ENCODE measurements around the gene LTBP1. TPM values are rescaled to one million over a fixed set of nuclear protein-coding genes. Genes with fewer than 3 reads are reported as not detected.

Gene LTBP1
- total RNA-seq, 1 experiment from 2014 or later: 28.5 TPM

DNA sequence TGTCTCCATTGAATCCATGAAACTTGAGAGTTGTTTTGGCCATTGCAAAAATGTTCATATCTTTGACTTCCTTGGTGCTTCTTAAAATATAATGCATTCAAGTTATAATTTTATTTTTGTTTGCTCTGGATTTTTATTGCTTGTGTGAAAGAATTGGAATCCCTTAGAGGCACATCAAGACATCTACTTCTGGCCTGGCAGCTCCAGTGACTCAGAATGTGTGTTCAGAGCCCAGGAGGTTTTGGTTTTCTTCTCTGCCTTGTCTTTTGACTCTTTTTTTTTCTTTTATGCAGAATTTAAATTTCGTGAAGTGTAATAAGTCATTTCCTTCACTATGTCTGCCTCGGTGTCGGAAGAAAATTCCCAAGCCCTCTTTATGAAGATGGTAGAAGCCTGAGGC, 180.2 kb downstream of the LTBP1 start:
- H3K23ac ChIP-seq (ENCODE audit: insufficient read length, low read depth, low read length): no peak overlapping the region
- H2BK15ac ChIP-seq (ENCODE audit: low read depth, low read length): no peak overlapping the region
- no peaks in the 10 kb centered on the region for H4K20me1 ChIP-seq (ENCODE audit: control insufficient read depth, insufficient read depth, insufficient read length)
- H3K27me3 Mint-ChIP-seq (ENCODE audit: low read depth): no peaks in the 10 kb centered on the region
- TF ChIP-seq, protein P1, sequence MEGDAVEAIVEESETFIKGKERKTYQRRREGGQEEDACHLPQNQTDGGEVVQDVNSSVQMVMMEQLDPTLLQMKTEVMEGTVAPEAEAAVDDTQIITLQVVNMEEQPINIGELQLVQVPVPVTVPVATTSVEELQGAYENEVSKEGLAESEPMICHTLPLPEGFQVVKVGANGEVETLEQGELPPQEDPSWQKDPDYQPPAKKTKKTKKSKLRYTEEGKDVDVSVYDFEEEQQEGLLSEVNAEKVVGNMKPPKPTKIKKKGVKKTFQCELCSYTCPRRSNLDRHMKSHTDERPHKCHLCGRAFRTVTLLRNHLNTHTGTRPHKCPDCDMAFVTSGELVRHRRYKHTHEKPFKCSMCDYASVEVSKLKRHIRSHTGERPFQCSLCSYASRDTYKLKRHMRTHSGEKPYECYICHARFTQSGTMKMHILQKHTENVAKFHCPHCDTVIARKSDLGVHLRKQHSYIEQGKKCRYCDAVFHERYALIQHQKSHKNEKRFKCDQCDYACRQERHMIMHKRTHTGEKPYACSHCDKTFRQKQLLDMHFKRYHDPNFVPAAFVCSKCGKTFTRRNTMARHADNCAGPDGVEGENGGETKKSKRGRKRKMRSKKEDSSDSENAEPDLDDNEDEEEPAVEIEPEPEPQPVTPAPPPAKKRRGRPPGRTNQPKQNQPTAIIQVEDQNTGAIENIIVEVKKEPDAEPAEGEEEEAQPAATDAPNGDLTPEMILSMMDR (conservative IDR thresholded peaks at IDR 0.05): no peak; the same call in 2 of the 3 replicates
- H3K27me3 ChIP-seq (ENCODE audit: insufficient read depth, low read length): no peaks in the 10 kb centered on the region
- H3K9me3 ChIP-seq (ENCODE audit: control insufficient read depth, low read depth, low read length): no peaks in the 10 kb centered on the region
- H4K5ac ChIP-seq (ENCODE audit: insufficient read length, low read depth, low read length): no peak overlapping the region
- H3K27ac ChIP-seq (ENCODE audit: insufficient read length, low read depth, low read length): no peak overlapping the region
- no peaks in the 10 kb centered on the region for H3K9me3 Mint-ChIP-seq
- no peak overlapping the region for H3K4me3 Mint-ChIP-seq
- DNase-seq: no peak
- no peak overlapping the region for H2AK5ac ChIP-seq (ENCODE audit: insufficient read length, low read length)
- H4K8ac ChIP-seq (replicated peaks; ENCODE audit: insufficient read length, low read depth, low read length): no peak overlapping the region
- no peak overlapping the region for H3K56ac ChIP-seq (ENCODE audit: insufficient read length, low read depth, low read length)
- no peak overlapping the region for H2BK5ac ChIP-seq (ENCODE audit: insufficient read length, low read length)
- H3K27ac Mint-ChIP-seq: no peak overlapping the region
- H3K36me3 Mint-ChIP-seq (ENCODE audit: insufficient read depth in 1 of 3, low read depth in 3 of 3): peaks cover 0 to 2% (median 0%) of the 10 kb centered on the region in 3 experiments; a peak in 1 of 7 replicates
- H2BK120ac ChIP-seq (ENCODE audit: low read depth, low read length, poor library complexity, severe bottlenecking): no peak overlapping the region
- H3T11ph ChIP-seq (ENCODE audit: low read length): no peak overlapping the region
- H3K79me1 ChIP-seq (ENCODE audit: insufficient read depth, low read depth, low read length, poor library complexity, severe bottlenecking): no peaks in the 10 kb centered on the region
- H2BK20ac ChIP-seq (ENCODE audit: low read depth, low read length, poor library complexity, severe bottlenecking): no peak overlapping the region
- no peak overlapping the region for H4K91ac ChIP-seq (ENCODE audit: insufficient read length, low read depth, low read length)
- H2AFZ ChIP-seq (ENCODE audit: low read length): no peak overlapping the region
- no peak overlapping the region for H2BK12ac ChIP-seq (ENCODE audit: insufficient read length, low read depth, low read length)
- no peak overlapping the region for H3K4ac ChIP-seq (ENCODE audit: low read depth, low read length)
- H3K79me2 ChIP-seq (ENCODE audit: insufficient read depth, low read length): no peaks in the 10 kb centered on the region
- no peaks in the 10 kb centered on the region for H3K23me2 ChIP-seq (ENCODE audit: insufficient read length, low read depth, low read length, poor library complexity, severe bottlenecking)
- H3K4me2 ChIP-seq (ENCODE audit: insufficient read depth, insufficient read length, low read length): no peak overlapping the region
- WGBS (ENCODE audit: extremely low coverage, insufficient read length, low lambda C conversion rate): no CpG with 5 or more reads among the region's 3 CpGs
- H3K4me1 Mint-ChIP-seq: no peaks in the 10 kb centered on the region
- H3K14ac ChIP-seq (ENCODE audit: insufficient read depth, low read length): no peak overlapping the region
- H3K9ac ChIP-seq (ENCODE audit: extremely low read depth, insufficient read length, low read length): no peak overlapping the region
- no peak overlapping the region for H3K18ac ChIP-seq (ENCODE audit: insufficient read length, low read depth, low read length)
- no peaks in the 10 kb centered on the region for H3K4me1 ChIP-seq (ENCODE audit: insufficient read depth, low read length)
